HUES6 (cell line): Measurements from ENCODE around the gene C22orf39.

Source experiments
- H3K27ac ChIP-seq: 2 replicates; pipeline ENCODE4 v1.7.0; 2013; ENCODE audit warnings: low read depth, mild to moderate bottlenecking, low read length, inconsistent platforms
- H3K27me3 ChIP-seq: 2 replicates; pipeline ENCODE4 v1.6.1; 2013; ENCODE audit warnings: low read length; ENCODE audit not compliant: control insufficient read depth, insufficient read depth
- H3K36me3 ChIP-seq: 2 replicates; pipeline ENCODE4 v1.6.1; 2013; ENCODE audit warnings: low read length; ENCODE audit not compliant: control insufficient read depth, insufficient read depth
- H3K4me1 ChIP-seq: 2 replicates; pipeline ENCODE4 v1.6.1; 2013; ENCODE audit warnings: low read length; ENCODE audit not compliant: control insufficient read depth, insufficient read depth
- H3K4me3 ChIP-seq: 2 replicates; pipeline ENCODE4 v1.5.1; 2013; ENCODE audit warnings: low read depth, low read length
- H3K9ac ChIP-seq: one replicate; pipeline ENCODE4 v1.6.1; 2013; ENCODE audit warnings: mild to moderate bottlenecking, low read length
- H3K9me3 ChIP-seq: 2 replicates; pipeline ENCODE4 v1.6.1; 2013; ENCODE audit warnings: low read depth, low read length; ENCODE audit not compliant: control insufficient read depth, insufficient read depth

C22orf39 gene

GRCh38 chr22:19463008-19463407, 15.5 kb upstream of the C22orf39 start:
- Histone ChIP-seq H3K9ac (no peak overlapping the region), H3K4me3 (no peak overlapping the region), H3K27ac (no peak overlapping the region), H3K9me3 (no peaks in the 10 kb centered on the region), H3K36me3 (peaks cover 83% of the 10 kb centered on the region), H3K27me3 (no peaks in the 10 kb centered on the region), H3K4me1 (no peaks in the 10 kb centered on the region)

GRCh38 chr22:19461506-19461905, 14.0 kb upstream of the C22orf39 start:
- no peak overlapping the region for H3K9ac ChIP-seq
- no peaks in the 10 kb centered on the region for H3K27me3 ChIP-seq
- peaks cover 83% of the 10 kb centered on the region for H3K36me3 ChIP-seq
- H3K9me3 ChIP-seq = no peaks in the 10 kb centered on the region
- no peaks in the 10 kb centered on the region for H3K4me1 ChIP-seq
- no peak overlapping the region for H3K27ac ChIP-seq
- no peak overlapping the region for H3K4me3 ChIP-seq

GRCh38 chr22:19460036-19460435, 12.5 kb upstream of the C22orf39 start:
- Histone ChIP-seq H3K9me3 (no peaks in the 10 kb centered on the region), H3K4me3 (no peak overlapping the region), H3K4me1 (no peaks in the 10 kb centered on the region), H3K9ac (no peak overlapping the region), H3K27ac (no peak overlapping the region), H3K36me3 (peaks cover 83% of the 10 kb centered on the region), H3K27me3 (no peaks in the 10 kb centered on the region)

GRCh38 chr22:19457828-19458428, 10.4 kb upstream of the C22orf39 start:
- H3K36me3 ChIP-seq = peaks cover 84% of the 10 kb centered on the region
- no peak overlapping the region for H3K9ac ChIP-seq

GRCh38 chr22:19456541-19456940, 9.0 kb upstream of the C22orf39 start:
- H3K27ac ChIP-seq = no peak overlapping the region
- no peaks in the 10 kb centered on the region for H3K4me1 ChIP-seq
- H3K4me3 ChIP-seq = no peak overlapping the region
- no peaks in the 10 kb centered on the region for H3K27me3 ChIP-seq
- no peaks in the 10 kb centered on the region for H3K9me3 ChIP-seq
- no peak overlapping the region for H3K9ac ChIP-seq
- peaks cover 90% of the 10 kb centered on the region for H3K36me3 ChIP-seq

More at GRCh38 chr22:19457828-19458428, 10.4 kb upstream of the C22orf39 start:
- Histone ChIP-seq H3K4me1 (no peaks in the 10 kb centered on the region), H3K9me3 (no peaks in the 10 kb centered on the region), H3K27ac (no peak overlapping the region), H3K27me3 (no peaks in the 10 kb centered on the region), H3K4me3 (no peak overlapping the region)

GRCh38 chr22:19455585-19456370, 8.3 kb upstream of the C22orf39 start:
- Histone ChIP-seq H3K4me3 (no peak overlapping the region), H3K9me3 (no peaks in the 10 kb centered on the region), H3K36me3 (peaks cover 90% of the 10 kb centered on the region), H3K27ac (no peak overlapping the region), H3K9ac (no peak overlapping the region), H3K27me3 (no peaks in the 10 kb centered on the region), H3K4me1 (no peaks in the 10 kb centered on the region)

GRCh38 chr22:19455033-19455432, 7.5 kb upstream of the C22orf39 start:
- no peak overlapping the region for H3K4me3 ChIP-seq
- H3K9ac ChIP-seq = no peak overlapping the region
- H3K36me3 ChIP-seq = peaks cover 90% of the 10 kb centered on the region
- H3K4me1 ChIP-seq = no peaks in the 10 kb centered on the region
- no peak overlapping the region for H3K27ac ChIP-seq
- H3K9me3 ChIP-seq = no peaks in the 10 kb centered on the region
- no peaks in the 10 kb centered on the region for H3K27me3 ChIP-seq

- Histone ChIP-seq H3K27me3 (no peaks in the 10 kb centered on the region), H3K9ac (no peak overlapping the region), H3K4me3 (no peak overlapping the region), H3K36me3 (peaks cover 93% of the 10 kb centered on the region), H3K9me3 (no peaks in the 10 kb centered on the region), H3K27ac (no peak overlapping the region), H3K4me1 (no peaks in the 10 kb centered on the region)
These were observed 6.6 kb upstream of the C22orf39 start for GRCh38 chr22:19454156-19454555.

GRCh38 chr22:19453718-19454117, 6.2 kb upstream of the C22orf39 start:
- Histone ChIP-seq H3K4me1 (no peaks in the 10 kb centered on the region), H3K4me3 (no peak overlapping the region), H3K9me3 (no peaks in the 10 kb centered on the region), H3K36me3 (peaks cover 90% of the 10 kb centered on the region), H3K27ac (no peak overlapping the region), H3K9ac (no peak overlapping the region), H3K27me3 (no peaks in the 10 kb centered on the region)

- H3K9me3 ChIP-seq = no peaks in the 10 kb centered on the region
- H3K27me3 ChIP-seq = no peaks in the 10 kb centered on the region; the same call in 1 of the 2 replicates
- H3K36me3 ChIP-seq = peaks cover 71% of the 10 kb centered on the region
- H3K4me3 ChIP-seq = no peak overlapping the region
- no peak overlapping the region for H3K27ac ChIP-seq
- H3K4me1 ChIP-seq = 0 out of 2 replicates have a peak, but pooled peaks cover 4% of the 10 kb centered on the region
- no peak overlapping the region for H3K9ac ChIP-seq
These were observed 4.1 kb upstream of the C22orf39 start for GRCh38 chr22:19451570-19451969.

GRCh38 chr22:19450363-19451175, 3.1 kb upstream of the C22orf39 start:
- peaks cover 61% of the 10 kb centered on the region for H3K36me3 ChIP-seq
- H3K4me3 ChIP-seq = no peak overlapping the region
- H3K9ac ChIP-seq = no peak overlapping the region
- H3K9me3 ChIP-seq = no peaks in the 10 kb centered on the region
- H3K4me1 ChIP-seq = 0 out of 2 replicates have a peak, but pooled peaks cover 8% of the 10 kb centered on the region
- no peak overlapping the region for H3K27ac ChIP-seq
- H3K27me3 ChIP-seq = peaks cover 4% of the 10 kb centered on the region; the same call in 1 of the 2 replicates
